Tibial artery (tissue), 4 donors: Measurements from ENCODE around the gene CCDC126.
"Not testable (repeated sequence)": the region's sequence is repeated elsewhere in the genome, so short reads cannot be mapped to it uniquely, and the experiment has no call there.

Experiments
- DNase-seq, 2 donors: peaks; one replicate each; pipeline ENCODE4 v3.0.0-alpha.2; 2019
- H3K27ac ChIP-seq, 2 donors: fragments of 200-600 bp; sonication (generic) in 1 of 2; 1 replicate in 1 of 2; 2 replicates in 1 of 2; pipeline ENCODE4 v1.5.1; 2018 to 2019; ENCODE audit warnings: mild to moderate bottlenecking in 1 of 2
- H3K27me3 ChIP-seq, 2 donors: fragments of 200-600 bp; sonication (generic) in 1 of 2; one replicate each; pipeline versions ENCODE4 v1.5.1 to v1.6.0; 2016 to 2019
- H3K36me3 ChIP-seq, 3 donors: fragments of 200-600 bp; sonication (generic) in 2 of 3; one replicate each; pipeline ENCODE4 v1.5.1; 2016 to 2019; ENCODE audit warnings: mild to moderate bottlenecking in 2 of 3
- H3K4me1 ChIP-seq, 4 donors: fragments of 200-600 bp; sonication (generic) in 2 of 4; 1 replicate in 3 of 4; 2 replicates in 1 of 4; pipeline ENCODE4 v1.5.1; 2016 to 2019
- H3K4me3 ChIP-seq, 2 donors: fragments of 200-600 bp; sonication (generic) in 1 of 2; 1 replicate in 1 of 2; 2 replicates in 1 of 2; pipeline ENCODE4 v1.5.1; 2018 to 2019; ENCODE audit warnings: mild to moderate bottlenecking in 2 of 2
- H3K9me3 ChIP-seq, 3 donors: fragments of 200-600 bp; sonication (generic) in 1 of 3; one replicate each; pipeline ENCODE4 v1.5.1; 2016 to 2019
- intact Hi-C: fragments of 100-400 bp; cut with DNase I; formaldehyde crosslinking; loops from one replicate; pipeline ENCODE4 v1.15.0; 2023; ENCODE audit warnings: low total_unique reads
- TF ChIP-seq, protein P1 (sequence below), 2 experiments: fragments of 200-600 bp in 1 of 2; fragments of 450-650 bp in 1 of 2; IDR thresholded peaks; one replicate each; pipeline ENCODE4 v1.5.1; 2017 to 2019; ENCODE audit warnings: antibody characterized with exemption in 2 of 2, mild to moderate bottlenecking in 1 of 2, moderate library complexity in 1 of 2

The CCDC126 gene

GRCh38 chr7:23679898-23680413, 82.8 kb downstream of the CCDC126 start, which contains the start of gene FAM221A:
TSS of gene FAM221A (plus strand) at chr7:23680199. CDS start at chr7:23680219, 20 bp downstream.
- H3K4me1 ChIP-seq: peaks cover 0 to 8% (median 7%) of the 10 kb centered on the region in 4 donors
- H3K4me3 ChIP-seq: peak within 1 kb of the TSS; percentile 76
- intact Hi-C loops: loop anchor here (2.0 kb wide), 1 partner anchor 83 kb away; the partner anchor contains the start of gene CCDC126
- peak; percentile 84 to 95 for DNase-seq
- TF ChIP-seq, protein P1, sequence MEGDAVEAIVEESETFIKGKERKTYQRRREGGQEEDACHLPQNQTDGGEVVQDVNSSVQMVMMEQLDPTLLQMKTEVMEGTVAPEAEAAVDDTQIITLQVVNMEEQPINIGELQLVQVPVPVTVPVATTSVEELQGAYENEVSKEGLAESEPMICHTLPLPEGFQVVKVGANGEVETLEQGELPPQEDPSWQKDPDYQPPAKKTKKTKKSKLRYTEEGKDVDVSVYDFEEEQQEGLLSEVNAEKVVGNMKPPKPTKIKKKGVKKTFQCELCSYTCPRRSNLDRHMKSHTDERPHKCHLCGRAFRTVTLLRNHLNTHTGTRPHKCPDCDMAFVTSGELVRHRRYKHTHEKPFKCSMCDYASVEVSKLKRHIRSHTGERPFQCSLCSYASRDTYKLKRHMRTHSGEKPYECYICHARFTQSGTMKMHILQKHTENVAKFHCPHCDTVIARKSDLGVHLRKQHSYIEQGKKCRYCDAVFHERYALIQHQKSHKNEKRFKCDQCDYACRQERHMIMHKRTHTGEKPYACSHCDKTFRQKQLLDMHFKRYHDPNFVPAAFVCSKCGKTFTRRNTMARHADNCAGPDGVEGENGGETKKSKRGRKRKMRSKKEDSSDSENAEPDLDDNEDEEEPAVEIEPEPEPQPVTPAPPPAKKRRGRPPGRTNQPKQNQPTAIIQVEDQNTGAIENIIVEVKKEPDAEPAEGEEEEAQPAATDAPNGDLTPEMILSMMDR (IDR thresholded peaks at IDR 0.05): peak; percentile 60 to 87
- no peaks in the 10 kb centered on the region for H3K27me3 ChIP-seq
- no peaks in the 10 kb centered on the region for H3K9me3 ChIP-seq
- H3K27ac ChIP-seq: peak within 1 kb of the TSS; percentile 84 to 85
- H3K36me3 ChIP-seq: no peaks in the 10 kb centered on the region

DNA sequence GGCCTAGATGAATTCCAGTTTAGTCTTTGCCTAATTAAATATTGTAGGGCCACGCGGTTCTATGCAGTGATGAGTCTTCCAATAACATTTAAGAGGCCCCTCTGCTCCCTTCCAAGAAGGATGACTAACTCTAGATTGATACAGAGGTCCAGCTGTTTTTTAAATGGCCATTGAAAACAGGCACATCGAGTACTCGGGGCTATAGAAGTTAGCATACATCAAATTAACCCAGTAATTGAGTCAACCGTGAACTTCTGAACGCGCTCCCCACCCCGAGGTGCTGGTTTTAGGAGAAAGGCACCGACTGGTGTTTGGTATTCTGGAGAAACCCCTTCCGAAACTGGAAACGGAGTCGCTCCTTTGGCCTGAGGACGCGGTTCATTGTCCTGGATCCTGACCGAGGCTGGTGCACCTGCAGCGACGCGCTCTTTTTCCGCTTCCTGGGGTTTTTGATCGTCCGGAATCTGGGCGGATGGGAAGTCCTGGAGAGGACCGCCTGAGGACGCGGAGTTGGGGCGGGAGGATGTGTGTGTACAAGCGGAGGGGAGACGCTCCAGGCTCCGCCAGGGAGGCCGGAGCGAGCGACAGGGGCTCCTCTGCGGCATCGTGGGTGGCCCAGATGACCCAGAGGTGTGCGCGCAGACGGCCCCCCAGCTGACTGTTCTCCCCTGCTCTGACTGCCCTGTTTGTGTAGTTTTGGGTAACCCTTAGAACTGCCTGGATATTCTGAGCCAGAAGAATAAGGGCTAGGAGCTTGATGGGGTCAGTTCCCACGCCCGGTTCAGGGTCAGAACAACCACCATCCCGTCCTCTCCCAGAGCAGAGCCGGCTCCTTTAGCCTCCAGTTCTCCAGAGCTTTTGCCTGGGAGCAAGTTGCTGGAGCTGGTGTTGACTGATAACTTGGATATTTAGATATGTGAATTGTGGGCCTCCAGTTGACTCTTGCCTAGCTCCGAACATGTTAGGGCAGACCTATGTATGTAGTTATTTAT, 83.5 kb downstream of the CCDC126 start:
- Histone ChIP-seq H3K27me3 (no peaks in the 10 kb centered on the region), H3K4me1 (peaks cover 0 to 8% (median 7%) of the 10 kb centered on the region in 4 donors), H3K27ac (peak overlapping the region; percentile 84 to 85), H3K9me3 (no peaks in the 10 kb centered on the region), H3K36me3 (no peaks in the 10 kb centered on the region), H3K4me3 (peak overlapping the region; percentile 76)
- intact Hi-C loops: loop anchor here (2.0 kb wide), 1 partner anchor 84 kb away; the partner anchor contains the start of gene CCDC126
- TF ChIP-seq, protein P1 (IDR thresholded peaks at IDR 0.05): no peak
- DNase-seq: peak; percentile 25 to 79

DNA sequence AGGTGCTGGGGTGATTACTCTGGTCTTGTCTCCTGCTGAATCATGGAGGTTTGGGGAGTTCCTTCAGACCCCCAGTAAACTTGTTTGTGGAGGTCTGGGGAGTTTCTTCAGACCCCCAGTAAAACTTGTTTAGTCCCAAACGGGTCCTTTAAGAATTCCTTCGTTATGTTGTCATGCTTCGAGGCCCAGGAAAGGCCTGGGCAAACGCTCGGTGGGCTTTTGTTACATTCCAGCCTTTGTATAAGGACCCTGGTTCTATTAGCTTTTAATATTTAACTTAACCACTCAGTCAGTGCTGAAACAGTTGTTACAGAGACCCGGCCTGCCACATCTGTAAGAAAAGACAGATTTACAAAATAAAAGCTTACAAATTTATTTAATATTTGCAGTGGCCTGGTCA, 86.9 kb downstream of the CCDC126 start:
- intact Hi-C loops: not testable (repeated sequence)

DNA sequence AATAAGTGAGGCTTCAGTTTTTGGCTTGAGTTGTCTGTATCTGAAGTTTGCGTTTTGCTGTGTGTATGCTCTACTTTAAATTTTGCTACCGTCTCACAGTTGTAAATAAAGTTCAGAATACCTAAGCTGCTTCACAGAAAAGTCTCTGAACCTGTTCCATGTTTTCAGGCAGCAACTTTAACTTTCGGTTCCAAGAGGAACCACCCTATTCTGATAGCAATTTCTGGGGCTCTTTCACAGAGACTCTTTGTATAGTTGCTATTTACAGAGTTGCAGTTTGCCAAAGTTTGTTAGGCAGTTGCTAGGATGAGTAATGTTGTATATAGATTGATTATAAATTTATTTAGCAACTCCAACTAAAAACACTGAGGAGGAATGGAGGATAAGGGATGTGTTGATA, 88.5 kb downstream of the CCDC126 start:
- H3K4me3 ChIP-seq: no peak overlapping the region
- no peaks in the 10 kb centered on the region for H3K9me3 ChIP-seq
- peaks cover 0 to 8% (median 7%) of the 10 kb centered on the region in 4 donors for H3K4me1 ChIP-seq
- TF ChIP-seq, protein P1 (IDR thresholded peaks at IDR 0.05): no peak
- peaks cover 7 to 12% (median 9%) of the 10 kb centered on the region in 3 donors for H3K36me3 ChIP-seq
- no peaks in the 10 kb centered on the region for H3K27me3 ChIP-seq
- no peak overlapping the region for H3K27ac ChIP-seq
- DNase-seq: no peak
- intact Hi-C loops: no loop called here

More for the DNA sequence above, 86.9 kb downstream of the CCDC126 start:
- H3K36me3 ChIP-seq, DNase-seq, H3K9me3 ChIP-seq, H3K27me3 ChIP-seq, H3K27ac ChIP-seq, H3K4me1 ChIP-seq, H3K4me3 ChIP-seq: not testable (repeated sequence)

- Histone ChIP-seq H3K36me3 (peaks cover 7 to 23% (median 20%) of the 10 kb centered on the region in 3 donors), H3K27ac (no peak overlapping the region), H3K4me3 (no peak overlapping the region), H3K27me3 (no peaks in the 10 kb centered on the region), H3K4me1 (no peaks in the 10 kb centered on the region), H3K9me3 (no peaks in the 10 kb centered on the region)
- intact Hi-C loops: no loop called here
- DNase-seq: no peak
- TF ChIP-seq, protein P1 (IDR thresholded peaks at IDR 0.05): no peak
Observed at GRCh38 chr7:23687011-23687410, 89.8 kb downstream of the CCDC126 start.

GRCh38 chr7:23689165-23689564, 92.0 kb downstream of the CCDC126 start:
- no peak for DNase-seq
- H3K9me3 ChIP-seq: no peaks in the 10 kb centered on the region
- H3K27me3 ChIP-seq: no peaks in the 10 kb centered on the region
- H3K27ac ChIP-seq: no peak overlapping the region
- H3K4me1 ChIP-seq: no peaks in the 10 kb centered on the region
- intact Hi-C loops: no loop called here
- H3K36me3 ChIP-seq: peaks cover 23 to 39% (median 31%) of the 10 kb centered on the region in 3 donors
- TF ChIP-seq, protein P1 (IDR thresholded peaks at IDR 0.05): no peak
- no peak overlapping the region for H3K4me3 ChIP-seq
